ENCODE measurements around the gene TMEM205.
"Not testable (repeated sequence)": the region's sequence is repeated elsewhere in the genome, so short reads cannot be mapped to it uniquely, and the experiment has no call there.

TMEM205 gene

DNA sequence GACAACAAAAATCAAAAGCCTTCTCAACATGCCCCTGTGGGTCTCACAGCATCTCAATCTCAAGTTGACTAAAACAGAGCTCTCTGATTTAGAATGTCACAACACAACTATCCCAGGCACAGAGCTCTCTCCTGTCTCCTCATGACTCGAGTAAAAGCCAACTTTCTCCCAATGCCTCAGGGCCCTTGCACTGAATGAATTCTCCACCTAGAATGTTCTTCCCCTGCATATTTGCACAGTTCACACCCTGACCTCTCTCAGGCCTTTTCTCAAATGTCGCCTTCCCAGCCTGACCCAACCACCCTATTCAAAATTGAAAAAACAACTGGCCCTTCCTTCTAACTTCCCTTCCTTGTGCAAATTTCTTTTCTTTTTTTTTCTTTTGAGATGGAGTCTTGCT, 24.7 kb upstream of the TMEM205 start:
- no peak for DNase-seq

DNA sequence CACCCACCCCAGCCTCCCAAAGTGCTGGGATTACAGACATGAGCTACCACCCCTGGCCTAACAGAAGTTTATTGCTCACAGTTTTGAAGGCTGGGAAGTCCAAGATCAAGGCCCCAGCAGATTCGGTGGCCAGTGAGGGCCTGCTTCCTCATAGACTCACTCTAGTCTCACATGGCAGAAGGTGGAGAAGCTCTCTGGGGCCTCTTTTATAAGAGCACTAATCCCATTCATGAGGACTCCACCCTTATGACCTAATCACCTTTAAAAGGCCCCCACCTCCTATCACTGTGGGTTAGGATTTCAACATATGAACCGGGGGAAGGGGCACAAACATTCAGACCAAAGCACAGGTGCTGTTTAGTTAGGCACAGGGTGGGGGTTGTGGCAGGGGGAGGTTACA, 21.5 kb upstream of the TMEM205 start:
- DNase-seq: no peak

DNA sequence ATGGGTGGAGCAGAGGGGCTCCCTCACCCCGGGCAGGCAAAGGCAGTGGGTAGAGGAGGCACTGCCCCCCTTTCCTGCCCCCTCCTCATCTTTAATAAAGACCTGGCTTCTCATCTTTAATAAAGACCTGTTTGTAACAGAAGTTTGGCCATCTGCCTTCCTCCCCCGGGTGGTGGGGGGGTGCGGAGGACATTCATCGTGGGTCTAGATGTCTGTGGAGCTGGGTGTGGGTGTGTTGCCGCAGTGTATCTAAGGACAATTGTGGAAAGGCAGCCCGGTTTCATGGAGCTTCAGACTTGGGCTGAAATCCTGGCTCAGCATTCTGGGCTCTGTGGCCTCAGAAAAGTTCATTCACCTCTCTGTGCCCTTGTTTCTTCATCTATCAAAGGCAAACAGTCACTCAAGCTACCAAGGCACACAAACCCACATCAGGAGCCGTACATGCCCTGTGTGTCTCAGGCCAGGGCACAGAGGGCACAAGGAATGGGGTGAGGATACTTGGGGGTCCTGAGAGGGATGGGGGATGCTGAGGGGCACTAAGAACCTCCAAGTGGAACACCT, 19.6 kb upstream of the TMEM205 start:
- DNase-seq: no peak

DNA sequence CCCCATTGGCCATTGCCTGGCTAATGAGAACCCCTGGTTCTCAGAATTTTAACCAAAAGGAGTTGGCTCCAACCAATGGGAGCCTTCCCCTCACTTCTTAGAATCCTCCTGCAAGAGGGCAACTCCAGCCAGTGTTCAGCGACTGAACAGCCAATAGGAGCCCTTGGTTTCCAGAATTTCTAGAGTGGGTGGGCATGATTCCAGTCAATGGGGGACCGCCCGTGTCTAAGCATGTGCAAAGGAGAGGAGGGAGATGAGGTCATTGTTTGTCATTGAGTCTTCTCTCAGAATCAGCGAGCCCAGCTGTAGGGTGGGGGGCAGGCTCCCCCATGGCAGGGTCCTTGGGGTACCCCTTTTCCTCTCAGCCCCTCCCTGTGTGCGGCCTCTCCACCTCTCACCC, 18.9 kb upstream of the TMEM205 start:
- no peak for DNase-seq

DNA sequence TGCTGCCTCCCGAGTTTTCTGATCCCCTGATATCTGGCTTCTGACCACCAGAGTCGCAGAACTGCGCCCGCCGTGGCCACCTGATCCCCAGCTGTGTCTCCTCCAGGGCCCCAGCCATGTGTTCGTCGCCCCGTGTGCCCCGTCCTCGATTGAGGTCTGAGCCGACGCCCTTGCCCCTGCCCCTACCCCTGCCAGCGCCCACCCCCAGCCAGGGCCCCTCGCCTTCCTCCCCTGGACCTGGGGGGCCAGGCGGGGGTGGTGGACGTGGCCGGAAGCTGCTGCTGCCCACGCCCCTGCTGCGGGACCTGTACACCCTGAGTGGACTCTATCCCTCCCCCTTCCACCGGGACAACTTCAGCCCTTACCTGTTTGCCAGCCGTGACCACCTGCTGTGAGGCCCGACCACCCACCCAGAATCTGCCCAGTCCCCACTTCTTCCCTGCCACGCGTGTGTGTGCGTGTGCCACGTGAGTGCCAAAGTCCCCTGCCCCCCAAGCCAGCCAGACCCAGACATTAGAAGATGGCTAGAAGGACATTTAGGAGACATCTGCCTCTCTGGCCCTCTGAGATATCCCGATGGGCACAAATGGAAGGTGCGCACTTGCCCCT, 18.3 kb upstream of the TMEM205 start:
- no peak for DNase-seq

DNA sequence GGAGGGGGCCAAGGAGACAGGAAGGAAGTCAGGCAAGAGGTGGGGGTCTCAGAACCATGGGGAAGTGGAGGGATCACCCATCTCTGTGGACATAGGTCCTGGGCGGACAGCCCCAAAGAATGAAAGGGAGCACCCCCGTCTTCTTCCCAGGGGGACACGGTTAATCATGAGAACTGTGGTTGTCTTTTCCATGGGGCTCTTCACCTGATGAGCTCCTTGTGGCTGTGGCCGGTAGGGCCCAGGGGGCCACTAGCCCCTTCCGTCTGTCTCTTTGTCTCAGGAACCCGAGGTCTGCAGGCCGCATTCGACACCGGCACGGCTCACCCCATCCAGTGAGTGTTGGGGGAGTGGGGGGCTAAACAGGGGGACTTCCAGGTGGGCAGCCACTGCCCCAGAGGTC, 17.8 kb upstream of the TMEM205 start:
- DNase-seq: no peak

DNA sequence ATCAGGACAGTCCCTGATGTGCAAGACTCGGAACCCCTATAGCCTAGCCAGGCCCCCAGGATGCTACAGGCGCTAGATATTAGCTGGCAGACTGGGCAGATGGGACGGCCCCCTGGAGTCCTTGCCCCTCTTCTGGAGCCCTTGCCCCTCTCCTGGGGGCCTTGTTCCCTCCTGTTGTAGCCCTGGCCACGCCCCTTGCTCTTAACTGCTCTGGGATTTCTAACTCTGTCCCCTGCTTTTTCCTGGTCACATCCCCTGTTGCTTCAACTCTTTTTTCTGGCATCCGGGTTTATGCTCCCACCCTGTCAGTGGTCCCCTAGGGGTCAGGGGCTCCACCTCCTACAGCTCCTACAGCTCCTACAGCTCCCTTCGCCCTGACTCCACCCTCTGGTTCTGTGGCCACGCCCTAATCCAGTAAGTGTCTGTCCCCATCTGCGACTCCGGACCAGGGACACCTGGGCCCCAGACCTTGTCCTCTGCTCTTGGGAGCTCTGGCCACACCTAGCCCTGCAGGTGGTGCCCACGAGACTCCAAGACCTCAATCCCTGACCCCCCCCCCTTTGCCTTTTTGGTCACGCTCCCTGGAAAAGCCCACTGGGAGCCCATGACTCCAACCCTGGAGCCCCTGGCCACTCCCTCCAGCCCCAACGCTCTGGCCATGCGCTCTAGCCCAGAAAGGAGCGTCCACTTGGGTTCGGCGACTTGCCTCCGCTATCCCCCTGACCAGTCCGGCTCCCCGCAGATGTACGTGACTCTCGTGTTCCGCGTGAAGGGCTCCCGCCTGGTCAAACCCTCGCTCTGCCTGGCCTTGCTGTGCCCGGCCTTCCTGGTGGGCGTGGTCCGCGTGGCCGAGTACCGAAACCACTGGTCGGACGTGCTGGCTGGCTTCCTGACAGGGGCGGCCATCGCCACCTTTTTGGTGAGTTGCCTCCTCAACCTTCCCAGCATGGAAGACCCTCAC, 16.0 kb upstream of the TMEM205 start:
- no peak for DNase-seq

DNA sequence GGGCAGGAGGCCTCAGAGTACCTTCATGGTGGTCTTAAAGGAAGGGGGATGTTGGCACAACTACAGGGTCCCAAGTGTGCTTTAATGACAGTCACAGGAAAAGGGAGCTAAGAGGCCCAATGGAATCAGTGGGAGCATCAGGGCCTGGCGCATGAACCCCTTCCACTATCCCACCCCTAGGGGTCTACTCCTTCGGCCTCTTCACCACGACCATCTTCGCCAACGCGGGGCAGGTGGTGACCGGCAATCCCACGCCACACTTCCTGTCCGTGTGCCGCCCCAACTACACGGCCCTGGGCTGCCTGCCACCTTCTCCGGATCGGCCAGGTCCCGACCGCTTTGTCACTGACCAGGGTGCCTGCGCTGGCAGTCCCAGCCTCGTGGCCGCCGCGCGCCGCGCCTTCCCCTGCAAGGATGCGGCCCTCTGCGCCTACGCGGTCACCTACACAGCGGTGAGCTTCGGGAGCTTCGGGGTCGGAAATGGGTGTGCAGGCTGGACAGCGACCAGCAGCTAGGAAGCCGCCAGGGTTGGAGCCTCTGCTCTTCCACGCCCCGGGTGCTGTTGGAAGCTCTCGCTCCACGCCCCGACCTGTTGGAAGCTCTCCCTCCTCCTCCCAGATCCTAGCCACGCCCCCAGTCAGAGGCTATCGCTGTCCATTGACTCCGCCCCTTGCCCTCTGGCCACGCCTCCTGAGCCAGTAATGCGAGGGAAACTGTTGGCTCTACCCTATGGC, 15.1 kb upstream of the TMEM205 start:
- no peak for DNase-seq

DNA sequence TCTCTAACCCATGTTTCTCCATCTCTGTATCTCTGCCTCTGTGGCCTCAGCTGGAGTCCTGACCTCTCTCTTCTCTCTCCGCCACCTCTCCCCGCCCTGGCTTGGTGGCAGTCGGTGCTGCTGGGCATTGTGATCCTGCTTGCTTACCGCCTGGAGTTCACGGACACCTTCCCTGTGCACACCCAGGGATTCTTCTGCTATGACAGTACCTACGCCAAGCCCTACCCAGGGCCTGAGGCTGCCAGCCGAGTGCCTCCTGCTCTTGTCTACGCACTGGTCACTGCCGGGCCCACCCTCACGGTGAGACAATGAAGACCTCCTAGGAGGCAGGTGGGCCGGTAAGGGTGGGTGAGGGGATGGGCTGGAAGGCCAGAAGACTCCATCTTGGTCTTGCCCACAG, 13.4 kb upstream of the TMEM205 start:
- no peak for DNase-seq

DNA sequence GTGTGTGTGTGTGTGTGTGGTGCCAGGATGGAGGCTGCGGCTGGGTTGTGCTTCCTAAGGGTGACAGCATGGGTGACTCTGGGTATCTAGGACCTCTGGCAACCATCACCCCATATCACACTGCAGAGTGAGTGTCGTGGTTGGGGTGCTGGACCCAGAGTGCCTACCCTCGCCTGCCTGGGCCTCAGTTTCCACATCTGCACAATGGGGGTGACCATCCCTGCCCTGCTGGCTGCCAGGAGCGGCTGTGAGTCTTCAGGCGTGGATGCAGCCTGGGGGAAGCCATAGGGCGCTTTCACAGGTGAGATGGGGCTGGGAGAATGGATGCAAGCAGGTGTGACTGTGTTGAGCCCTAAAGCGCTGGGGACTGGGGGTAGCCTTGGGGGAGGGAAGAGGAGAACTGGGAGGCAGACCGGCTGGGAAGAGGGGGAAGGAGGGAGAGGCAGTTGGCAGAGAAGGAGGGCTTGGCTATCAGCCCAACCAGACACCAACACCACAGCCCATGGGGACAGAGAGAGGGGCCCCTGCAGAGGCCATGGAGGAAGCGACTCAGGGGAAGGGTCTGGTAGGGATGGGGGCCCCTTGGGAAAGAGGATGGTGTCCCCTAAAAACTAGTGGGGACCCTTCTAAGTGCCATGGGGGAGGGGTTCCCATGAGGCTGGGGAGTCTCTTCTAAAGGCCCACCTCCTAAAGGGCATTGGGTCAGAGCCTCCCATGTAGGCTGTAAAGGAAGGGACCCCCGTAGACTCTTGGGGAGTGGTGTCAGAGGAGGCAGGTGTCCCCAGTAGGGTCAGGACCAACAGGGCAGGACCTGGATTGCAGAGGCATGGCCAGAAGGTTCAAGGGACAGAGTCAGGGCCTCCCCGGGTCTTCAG, 10.8 kb upstream of the TMEM205 start:
- no peak for DNase-seq

DNA sequence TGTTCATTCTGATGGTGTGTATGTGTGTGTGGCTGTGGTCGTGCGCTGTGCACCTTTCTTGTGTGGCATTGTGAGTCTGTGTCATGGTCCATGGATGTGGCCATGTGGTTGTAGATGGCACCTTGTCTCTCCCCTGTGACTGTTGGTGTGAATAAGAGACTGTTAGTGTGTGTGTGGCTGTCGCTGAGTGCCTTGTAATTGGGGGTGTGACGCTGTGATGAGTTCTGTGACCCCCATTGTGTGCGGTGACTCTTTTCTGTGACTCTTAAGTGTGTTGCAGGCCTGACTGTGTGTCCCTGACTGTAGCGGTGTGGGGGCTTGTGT, 10.0 kb upstream of the TMEM205 start:
- DNase-seq: no peak

DNA sequence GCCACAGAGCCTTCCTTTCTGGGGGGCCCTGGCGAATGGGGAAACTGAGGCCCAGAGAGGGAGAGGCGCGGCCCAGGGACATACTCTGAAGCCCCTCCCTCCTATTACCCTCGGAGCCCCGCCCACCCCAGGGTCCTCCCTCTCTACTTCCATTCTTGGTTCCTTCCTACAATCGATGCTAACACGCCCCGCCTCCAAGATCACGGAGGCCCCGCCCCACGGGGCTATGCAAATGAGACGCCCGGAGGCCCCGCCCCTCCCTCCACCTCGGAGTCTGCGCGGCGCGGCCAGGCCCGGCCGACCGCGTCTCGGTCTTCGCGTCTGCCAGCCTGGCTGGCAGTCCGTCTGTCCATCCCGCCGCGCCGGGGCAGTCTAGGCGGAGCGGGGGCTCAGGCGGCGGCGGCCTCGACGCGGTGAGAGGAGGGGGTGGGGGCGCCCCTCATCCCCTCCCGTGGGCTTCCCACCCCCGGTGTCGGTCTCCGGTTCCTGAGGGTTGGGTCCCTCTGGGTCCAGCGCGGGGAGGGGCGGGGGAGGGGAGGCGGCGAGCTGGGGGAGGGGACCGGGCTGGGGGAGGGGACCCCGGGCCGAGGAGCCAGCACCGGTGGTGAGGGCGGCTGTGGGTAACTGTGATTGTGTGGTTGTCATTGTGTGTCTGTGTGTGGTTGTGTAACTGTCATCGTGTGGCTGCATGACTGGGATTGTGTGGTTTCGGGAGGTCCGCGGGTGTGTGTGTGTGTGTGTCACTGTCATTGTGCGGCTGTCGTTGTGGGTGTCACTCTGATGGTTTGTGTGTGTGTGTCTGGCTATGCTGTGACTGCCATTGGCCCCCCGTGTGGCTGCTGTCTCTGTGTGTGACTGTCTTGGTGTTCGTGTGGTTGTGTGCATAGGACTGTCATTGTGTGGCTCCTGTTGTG, 9.3 kb upstream of the TMEM205 start, which contains the start of gene PLPPR2:
Gene PLPPR2, plus strand, starts transcription at position 273 of the 914 bp plus-strand sequence. CDS start 2,242 bp downstream, outside the sequence.
- DNase-seq: peak; percentile 67

DNA sequence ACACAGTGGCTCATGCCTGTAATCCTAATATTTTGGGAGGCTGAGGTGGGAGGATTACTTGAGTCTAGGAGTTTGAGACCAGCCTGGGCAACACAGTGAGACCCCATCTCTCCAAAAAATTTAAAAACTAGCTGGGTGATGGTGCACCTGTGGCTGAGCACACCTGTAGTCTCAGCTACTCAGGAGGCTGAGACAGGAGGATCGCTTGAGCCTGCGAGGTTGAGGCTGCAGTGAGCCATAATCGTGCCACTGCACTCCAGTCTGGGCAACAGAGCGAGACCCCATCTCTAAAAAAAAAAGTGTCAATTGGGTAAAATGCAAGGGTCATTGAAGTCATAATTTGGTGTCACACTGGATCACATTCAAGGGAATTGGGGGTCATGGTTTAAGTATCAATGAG, 8.0 kb upstream of the TMEM205 start:
- not testable (repeated sequence) for DNase-seq

DNA sequence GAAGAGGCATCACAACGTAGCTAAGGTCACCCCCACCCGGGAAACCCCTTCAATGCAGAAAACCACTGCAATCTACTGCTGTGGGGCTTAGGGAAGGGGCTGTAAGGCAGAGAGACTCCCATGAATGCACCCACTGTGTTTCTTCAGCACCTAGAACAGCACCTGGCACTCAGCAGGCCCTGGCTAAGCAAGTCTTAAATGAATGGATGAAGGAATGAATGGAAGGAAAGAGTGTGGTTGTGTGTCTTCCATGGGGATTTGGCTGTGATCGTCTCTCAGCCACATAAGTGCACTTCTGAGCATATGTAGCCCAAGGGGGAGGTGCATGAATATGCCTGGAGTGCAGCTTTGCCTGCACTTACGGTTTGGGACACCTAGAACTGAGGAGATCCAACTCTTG, 3.1 kb upstream of the TMEM205 start:
- DNase-seq: no peak

DNA sequence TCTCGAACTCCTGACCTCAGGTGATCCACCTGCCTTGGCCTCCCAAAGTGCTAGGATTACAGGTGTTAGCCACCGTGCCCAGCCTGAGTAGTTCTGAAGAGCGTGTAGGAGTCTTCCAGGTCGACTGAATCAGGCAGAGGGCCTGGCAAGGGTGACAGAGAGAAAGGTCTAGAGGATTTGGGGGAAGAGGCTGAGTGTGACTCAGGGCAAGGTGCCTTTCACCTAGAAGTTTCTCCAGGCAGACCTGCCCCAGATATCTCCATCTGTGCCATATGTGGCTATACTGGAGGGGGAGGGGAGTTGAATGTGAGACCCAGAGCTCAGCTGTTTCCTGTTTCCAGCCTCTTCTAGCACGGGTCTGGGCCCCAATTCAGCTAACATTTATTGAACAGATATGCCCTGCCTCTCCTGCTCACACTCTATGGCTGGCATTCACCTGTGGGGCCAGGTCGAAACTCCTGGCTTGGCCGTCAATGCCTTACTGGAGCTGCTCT, 1.5 kb upstream of the TMEM205 start:
- no peak for DNase-seq

DNA sequence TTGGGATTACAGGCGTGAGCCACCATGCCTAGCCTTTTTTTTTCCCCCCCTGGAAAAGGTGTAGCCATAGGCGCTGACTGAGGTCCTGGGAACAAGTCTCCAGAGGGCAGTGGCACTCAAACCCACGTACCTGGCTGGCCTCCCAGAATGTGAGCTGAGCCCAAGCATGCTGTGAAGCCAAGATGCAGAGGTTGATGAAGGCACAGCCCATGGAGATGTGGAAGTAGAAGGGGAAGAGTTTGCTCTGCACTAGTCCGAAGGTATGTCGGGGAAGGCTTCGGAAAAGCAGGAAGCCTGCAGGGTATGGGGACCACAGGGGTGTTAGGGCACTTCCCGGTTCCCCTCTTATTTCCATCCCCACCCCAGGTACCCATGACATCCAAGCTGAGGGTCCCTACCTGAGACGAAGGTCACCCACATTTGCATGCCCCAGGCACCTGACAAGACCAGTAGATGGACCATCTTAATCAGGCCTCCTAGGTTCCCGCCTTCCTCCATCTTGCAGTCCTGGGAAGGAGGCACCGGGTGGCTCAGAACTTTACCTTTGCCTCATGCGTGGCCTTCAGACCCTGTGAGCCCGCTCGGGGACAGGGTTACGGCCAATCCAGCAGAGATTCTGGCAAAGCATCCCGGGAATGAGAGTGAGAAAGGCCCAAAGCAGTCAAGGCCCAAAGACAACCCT, 805 bp downstream of the TMEM205 start:
- DNase-seq: no peak

DNA sequence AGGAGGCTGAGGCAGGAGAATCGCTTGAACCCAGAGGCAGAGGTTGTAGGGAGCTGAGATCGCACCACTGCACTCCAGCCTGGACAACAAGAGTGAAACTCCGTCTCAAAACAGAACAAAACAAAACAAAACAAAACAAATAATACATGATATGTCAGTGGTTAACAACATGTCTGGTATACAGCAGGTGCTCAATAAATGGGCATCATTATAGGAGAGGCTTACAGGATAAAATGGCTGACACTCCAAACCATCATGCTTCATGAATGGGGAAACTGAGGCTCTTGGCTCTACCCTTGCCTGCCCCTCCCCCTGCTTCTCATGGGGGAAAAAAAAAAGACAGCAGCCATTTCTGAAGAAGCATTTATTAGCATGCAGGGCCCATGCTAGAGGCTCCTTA, 3.6 kb downstream of the TMEM205 start:
- no peak for DNase-seq

DNA sequence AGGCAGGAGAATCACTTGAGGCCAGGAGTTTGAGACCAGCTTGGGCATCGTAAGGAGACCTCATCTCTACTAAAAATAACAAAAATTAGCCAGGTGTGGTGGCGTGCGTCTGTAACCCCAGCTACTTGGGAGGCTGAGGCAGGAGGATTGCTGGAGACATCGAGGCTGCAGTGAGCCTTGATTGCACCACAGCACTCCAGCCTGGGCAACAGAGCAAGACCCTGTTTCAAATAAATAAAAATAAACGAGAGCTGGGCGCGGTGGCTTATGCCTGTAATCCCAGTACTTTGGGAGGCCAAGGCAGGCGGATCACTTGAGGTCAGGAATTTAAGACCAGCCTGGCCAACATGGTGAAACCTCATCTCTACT, 6.0 kb downstream of the TMEM205 start:
- DNase-seq: not testable (repeated sequence)

DNA sequence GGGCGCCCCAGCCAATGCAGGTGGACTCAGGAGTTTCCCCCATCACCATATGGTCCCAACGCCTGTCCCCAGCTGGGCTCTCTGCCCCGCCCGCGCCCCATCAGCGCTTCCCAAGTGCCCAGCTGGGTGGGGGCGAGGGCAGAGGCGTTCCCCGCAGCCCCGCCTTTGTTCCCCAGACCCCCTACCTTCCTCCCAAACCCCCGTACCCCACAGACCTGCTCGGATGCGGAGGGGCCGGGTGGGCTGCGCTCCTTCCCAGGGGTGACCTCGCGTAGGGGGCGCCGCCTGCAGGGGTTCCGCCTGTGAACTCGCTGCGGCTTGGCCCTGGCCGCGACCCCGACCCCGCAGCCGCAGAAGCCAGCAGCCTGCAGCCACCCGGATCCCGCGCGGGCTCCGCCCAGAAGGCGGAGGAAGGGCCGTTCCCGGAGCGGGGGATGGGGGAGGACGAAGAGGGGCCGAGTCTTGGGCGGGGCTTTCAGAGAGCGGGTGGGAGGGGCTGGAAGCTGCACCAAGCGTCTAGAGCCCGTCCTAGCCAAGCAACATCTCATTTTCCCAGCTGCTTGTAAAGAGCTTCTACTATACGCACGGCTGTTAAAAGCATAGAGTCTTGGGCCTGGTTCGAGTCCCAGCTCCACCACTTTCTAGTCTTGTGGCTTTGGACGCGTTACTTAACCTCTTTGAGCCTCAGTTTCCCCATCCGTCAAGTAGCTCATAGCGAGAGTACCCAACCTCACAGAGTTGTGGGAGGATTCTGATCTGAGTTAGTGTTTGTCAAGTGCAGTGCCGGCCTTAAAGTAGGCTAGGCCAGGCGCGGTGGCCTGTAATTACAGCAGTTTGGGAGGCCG, 6.6 kb downstream of the TMEM205 start, which contains the start of gene RAB3D:
Gene RAB3D, minus strand, starts transcription at position 404 of the 845 bp plus-strand sequence. CDS start 2,258 bp downstream, outside the sequence.
- peak; percentile 69 for DNase-seq
